Stimulated activated naive CD4-positive, alpha-beta T cell treated with Interleukin-2 at 50 U/mL for 16 hours (primary cell): ENCODE measurements around the gene GP1BB.
"Not testable (repeated sequence)": the region's sequence is repeated elsewhere in the genome, so short reads cannot be mapped to it uniquely, and the experiment has no call there.

Experiments used
- DNase-seq: peaks from one replicate; lab custom pipeline; 2025; lab: John Stamatoyannopoulos, UW

GP1BB gene

GRCh38 chr22:19723232-19723982 lies at the start of gene GP1BB:
Gene GP1BB (plus strand): TSS chr22:19723539. CDS start chr22:19723570, 31 bp downstream.
- no peak for DNase-seq

GRCh38 chr22:19673660-19674059 lies 49.7 kb upstream of the GP1BB start:
- DNase-seq: no peak

GRCh38 chr22:19674129-19674928 lies 49.0 kb upstream of the GP1BB start:
- DNase-seq: no peak

DNA sequence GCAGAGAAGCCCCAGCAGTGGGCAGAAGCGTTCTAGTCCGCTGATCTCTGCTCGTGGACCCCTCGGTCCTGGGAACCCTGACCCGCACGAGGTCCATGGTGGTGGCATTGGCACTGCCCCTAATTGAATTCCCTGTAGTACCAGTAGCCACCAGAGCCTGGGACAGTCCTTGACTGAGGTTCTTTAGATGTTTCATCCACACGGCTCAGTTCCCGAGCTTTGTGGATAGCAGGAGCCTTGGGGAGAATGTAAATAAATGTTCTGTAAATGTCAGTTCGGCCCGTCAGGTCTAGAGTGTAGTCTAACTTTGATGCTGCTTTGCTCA lies 48.4 kb upstream of the GP1BB start:
- no peak for DNase-seq

DNA sequence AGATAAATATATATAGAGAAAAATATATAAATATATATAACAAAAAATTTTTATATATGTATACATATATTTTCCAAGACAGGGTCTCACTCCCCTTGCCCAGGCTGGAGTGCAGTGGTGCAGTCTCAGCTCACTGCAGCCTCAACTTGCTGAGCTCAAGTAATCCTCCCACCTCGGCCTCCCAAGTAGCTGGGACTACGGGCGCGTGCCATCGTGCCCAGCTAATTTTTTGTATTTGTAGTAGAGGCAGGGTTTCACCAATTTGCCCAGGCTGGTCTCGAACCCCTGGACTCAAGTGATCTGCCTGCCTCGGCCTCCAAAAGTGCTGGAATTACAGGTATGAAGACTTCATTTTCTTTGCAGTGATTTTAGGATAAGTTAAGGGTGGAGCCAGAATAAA lies 47.9 kb upstream of the GP1BB start:
- DNase-seq: no peak

DNA sequence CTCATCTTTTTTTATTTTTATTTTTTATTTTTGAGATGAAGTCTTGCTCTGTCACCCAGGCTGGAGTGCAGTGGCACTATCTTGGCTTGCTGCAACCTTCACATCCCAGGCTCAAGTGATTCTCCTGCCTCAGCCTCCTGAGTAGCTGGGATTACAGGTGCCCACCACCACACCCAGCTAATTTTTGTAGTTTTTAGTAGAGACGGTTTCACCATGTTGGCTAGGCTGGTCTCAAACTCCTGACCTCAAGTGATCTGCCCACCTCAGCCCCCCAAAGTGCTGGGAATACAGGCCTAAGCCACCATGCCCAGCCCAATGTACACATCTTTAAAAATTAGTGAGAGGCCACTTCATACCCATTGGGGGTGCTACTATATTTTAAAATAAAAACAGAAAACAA lies 46.9 kb upstream of the GP1BB start:
- not testable (repeated sequence) for DNase-seq

- no peak for DNase-seq
These were observed 44.3 kb upstream of the GP1BB start for GRCh38 chr22:19678949-19679521.

- DNase-seq: peak; percentile 7
These were observed 43.7 kb upstream of the GP1BB start for GRCh38 chr22:19679522-19680101.

DNA sequence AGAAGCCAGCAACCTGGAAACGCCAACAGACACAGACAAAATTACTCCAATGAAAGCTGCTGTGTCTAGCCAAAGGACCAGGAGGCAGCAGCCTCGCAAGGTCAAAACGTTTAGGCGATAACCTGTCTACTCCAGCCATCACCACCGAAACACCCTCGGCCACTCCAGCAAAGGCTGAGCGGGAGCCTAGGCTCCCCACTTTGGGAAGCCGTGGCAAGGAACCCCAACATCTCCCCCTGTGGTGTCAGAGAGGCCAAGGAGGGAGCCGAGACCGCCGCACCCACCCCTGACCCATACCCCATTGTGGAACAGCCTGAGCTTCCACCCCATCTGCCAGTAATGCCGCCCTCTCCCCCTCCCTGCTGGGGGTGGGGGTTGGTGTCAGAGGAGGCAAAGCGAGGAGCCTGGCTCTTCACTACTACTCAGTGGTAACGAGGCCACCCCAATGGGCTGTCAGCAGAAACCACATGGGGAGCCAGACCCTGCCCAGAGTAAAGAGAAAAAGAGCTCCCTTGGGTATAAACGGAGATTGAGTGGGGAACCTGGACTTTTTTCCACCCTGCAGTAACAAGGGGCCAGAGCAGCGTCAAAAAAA lies 43.0 kb upstream of the GP1BB start:
- DNase-seq: no peak

DNA sequence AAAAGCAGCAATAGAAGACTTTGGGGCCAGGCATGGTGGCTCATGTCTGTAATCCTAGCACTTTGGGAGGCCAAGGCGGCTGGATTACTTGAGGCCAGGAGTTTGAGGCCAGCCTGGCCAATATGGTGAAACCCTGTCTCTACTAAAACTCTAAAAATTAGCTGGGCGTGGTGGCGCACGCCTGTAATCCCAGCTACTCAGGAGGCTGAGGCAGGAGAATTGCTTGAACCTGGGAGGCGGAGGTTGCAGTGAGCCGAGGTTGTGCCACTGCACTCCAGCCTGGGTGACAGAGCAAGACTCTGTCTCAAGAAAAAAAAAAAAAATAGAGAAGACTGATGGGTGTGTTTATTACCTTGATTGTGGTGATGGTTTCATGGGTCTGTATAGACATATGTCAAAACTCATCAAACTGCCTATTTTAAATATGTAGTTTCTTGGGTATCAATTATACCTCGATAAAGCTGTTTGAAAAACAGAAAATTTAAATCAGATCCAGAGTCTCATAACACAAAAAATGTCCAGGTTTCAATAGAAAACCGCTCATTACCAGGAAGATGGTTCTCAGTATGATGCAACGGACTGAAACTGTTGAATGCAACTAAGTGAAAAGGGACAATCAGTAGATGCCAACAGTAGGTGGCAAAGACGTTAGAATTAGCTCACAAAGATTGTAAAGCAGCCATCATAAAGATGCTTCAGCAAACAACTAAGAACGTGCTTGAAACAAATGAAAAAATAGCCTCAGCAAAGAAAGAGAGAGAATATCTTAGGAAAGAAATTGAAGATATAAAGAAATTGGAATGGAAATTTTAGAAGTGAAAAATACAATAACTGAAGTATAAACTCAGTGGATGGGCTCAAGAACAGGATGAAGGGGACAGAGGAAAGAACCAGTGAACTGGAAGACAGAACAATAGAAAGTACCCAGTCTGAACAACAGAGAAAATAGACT lies 42.2 kb upstream of the GP1BB start:
- DNase-seq: no peak

GRCh38 chr22:19681863-19682245 lies 41.5 kb upstream of the GP1BB start:
- no peak for DNase-seq

DNA sequence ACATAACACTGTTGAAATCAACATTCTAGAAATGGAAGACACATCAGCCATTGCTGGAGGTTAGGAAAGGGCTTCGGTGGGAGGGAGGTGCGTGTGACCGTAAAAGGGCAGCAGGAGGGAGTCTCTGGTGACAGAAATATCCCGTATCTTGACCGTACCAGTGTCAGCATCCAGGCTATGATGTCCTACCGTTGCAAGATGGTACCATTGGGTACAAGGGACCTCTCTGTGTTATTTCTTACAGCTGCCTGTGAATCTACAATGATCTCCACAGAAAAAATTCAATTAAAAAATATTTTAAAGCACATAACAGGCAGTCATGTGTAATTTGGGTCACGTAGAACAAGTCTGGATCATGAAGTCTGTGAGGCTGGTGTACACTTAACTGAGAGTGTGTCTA lies 36.4 kb upstream of the GP1BB start:
- no peak for DNase-seq

- no peak for DNase-seq
These were observed 35.6 kb upstream of the GP1BB start for GRCh38 chr22:19687561-19688300.

GRCh38 chr22:19688301-19689290 lies 34.7 kb upstream of the GP1BB start:
- DNase-seq: no peak

DNA sequence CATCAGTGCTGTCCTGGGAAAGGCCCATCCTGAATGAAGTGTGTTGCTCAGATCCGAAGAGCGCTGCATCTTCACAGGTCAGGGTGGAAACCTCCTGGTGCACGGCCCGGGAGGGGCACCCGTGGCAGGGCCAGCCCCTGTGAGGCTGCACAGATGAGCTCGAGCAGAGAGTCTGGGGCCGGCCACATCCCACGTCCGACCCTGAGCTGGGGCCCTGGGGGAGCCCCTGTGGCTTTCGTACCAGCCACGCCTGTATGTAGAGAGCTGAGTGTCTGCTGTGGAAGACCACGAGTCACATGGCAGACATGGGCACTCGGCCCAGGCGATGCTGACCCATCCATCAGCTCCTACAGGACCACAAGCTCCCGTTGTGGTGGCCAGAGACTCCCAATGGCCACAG lies 33.9 kb upstream of the GP1BB start:
- DNase-seq: no peak

DNA sequence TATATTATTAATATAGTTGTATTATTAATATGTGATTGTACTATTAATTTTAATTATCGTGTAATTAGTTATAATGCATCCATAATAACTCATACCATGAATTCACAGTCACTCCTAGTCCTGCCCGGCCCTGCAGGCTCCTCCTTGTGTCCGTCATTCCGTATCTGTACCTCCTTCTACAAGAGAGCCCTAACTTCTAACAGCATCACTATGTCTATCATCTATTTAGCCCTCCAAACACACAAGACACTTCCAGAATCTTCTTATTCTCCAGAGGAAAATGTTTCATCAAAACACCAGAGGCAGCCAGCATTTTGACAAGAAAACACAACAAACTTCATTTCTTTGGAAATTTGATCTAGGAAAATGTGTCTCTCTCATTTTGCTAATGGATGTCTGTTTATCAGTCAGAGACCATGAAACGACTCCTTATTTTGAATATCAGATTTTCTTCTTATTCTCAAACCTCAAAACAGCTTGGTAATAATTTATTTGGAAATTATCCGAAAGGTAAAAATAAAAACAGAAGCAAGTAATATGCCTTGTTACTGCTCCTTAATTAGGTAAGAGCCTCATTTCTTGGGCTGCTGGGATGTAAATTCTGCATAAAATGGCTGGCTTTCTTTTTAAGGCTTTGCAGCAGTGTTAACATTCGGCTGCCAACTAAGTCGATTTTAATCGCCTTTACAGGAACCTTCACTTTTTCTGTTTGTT lies 32.2 kb upstream of the GP1BB start:
- DNase-seq: no peak

GRCh38 chr22:19691721-19692341 lies 31.5 kb upstream of the GP1BB start:
- no peak for DNase-seq

- DNase-seq: no peak
These were observed 29.8 kb upstream of the GP1BB start for GRCh38 chr22:19693581-19693980.
